ENCODE results near the gene UTY. TPM values are rescaled to one million over a fixed set of nuclear protein-coding genes. Genes with fewer than 3 reads are reported as not detected.
A peak's percentile ranks its signal among the peaks of the same experiment; 100 is the strongest.
"Not testable (repeated sequence)": the region's sequence is repeated elsewhere in the genome, so short reads cannot be mapped to it uniquely, and the experiment has no call there.

Gene UTY
- total RNA-seq, 2 donors from 2014 or later, result 26.1 TPM; not detected in 1

- H3K27me3 ChIP-seq (ENCODE audit: control insufficient read depth, insufficient read depth, low read length, poor library complexity, severe bottlenecking), result no peaks in the 10 kb centered on the region
- 92% methylated on average over 1 of the region's 1 CpG; no CpG with 5 or more reads in 1 of the 2 experiments for WGBS, 2 experiments (ENCODE audit: insufficient coverage in 1 of 2, insufficient read length in 1 of 2)
These were observed 188.6 kb downstream of the UTY start for GRCh38 chrY:13291199-13291598.

DNA sequence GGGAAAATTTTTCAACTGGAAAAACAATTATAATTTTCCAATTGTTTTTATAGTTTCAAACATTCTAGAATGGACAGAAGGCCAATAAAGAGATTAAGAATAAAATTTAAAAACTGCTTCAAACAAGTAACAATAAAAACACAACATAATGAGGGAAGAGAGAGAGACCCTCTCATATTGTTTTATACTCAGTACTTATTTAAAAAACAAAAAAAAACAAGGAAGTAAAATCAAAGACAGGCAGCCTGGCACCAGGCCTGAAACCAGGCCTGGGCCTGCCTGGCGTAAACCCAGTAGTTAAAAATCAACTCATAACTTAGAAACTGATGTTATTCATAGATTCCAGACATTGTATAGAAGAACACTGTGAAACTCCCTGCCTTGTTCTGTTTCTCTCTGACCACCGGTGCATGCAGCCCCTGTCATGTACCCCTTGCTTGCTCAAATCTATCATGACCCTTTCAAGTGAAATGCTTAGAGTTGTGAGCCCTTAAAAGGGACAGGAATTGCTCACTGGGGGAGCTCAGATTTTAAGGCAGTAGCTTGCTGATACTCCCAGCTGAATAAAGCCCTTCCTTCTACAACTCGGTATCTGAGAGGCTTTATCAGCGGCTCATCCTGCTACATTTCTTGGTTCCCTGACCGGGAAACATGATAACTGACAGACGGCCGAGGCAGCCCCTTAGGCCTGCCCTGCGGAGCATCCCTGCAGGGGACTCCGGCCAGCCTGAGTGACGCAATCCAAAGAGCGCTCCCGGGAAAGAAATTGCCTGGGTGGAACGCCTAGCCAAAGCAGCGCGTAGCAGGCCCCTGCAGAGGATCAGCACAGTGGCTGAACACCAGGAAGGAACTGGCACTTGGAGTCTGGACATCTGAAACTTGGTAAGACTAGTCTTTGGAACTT, 197.4 kb downstream of the UTY start:
- not testable (repeated sequence) for H3K4me3 Mint-ChIP-seq; H3K4me3 ChIP-seq (ENCODE audit: low read length); H3K27me3 Mint-ChIP-seq (ENCODE audit: insufficient read depth); H3K36me3 Mint-ChIP-seq (ENCODE audit: low read depth); H3K9me3 Mint-ChIP-seq; H3K27me3 ChIP-seq (ENCODE audit: control insufficient read depth, insufficient read depth, low read length, poor library complexity, severe bottlenecking); H3K9me3 ChIP-seq (ENCODE audit: control insufficient read depth, low read length); H3K27ac Mint-ChIP-seq; H3K4me1 ChIP-seq (ENCODE audit: control insufficient read depth, insufficient read depth, low read length); H3K9ac ChIP-seq (ENCODE audit: extremely low read depth, low read length, poor library complexity, severe bottlenecking); H3K4me1 Mint-ChIP-seq
- DNase-seq, result peak; percentile 11
- H3K36me3 ChIP-seq (ENCODE audit: control insufficient read depth, insufficient read depth, low read length), result peaks cover 28% of the 10 kb centered on the region
- peak overlapping the region; percentile 38 for H3K27ac ChIP-seq (ENCODE audit: low read depth, low read length)
- WGBS, 2 experiments (ENCODE audit: insufficient coverage in 1 of 2, insufficient read length in 1 of 2), result 74 to 93% methylated on average over 3 to 15 of the region's 15 CpGs

More at GRCh38 chrY:13291199-13291598, 188.6 kb downstream of the UTY start:
- peaks cover 72% of the 10 kb centered on the region for H3K36me3 ChIP-seq (ENCODE audit: control insufficient read depth, insufficient read depth, low read length)
- H3K9ac ChIP-seq (ENCODE audit: extremely low read depth, low read length, poor library complexity, severe bottlenecking), result no peak overlapping the region
- no peak overlapping the region for H3K4me3 ChIP-seq (ENCODE audit: low read length)
- no peaks in the 10 kb centered on the region for H3K27me3 Mint-ChIP-seq (ENCODE audit: insufficient read depth)
- TF ChIP-seq, protein P1, sequence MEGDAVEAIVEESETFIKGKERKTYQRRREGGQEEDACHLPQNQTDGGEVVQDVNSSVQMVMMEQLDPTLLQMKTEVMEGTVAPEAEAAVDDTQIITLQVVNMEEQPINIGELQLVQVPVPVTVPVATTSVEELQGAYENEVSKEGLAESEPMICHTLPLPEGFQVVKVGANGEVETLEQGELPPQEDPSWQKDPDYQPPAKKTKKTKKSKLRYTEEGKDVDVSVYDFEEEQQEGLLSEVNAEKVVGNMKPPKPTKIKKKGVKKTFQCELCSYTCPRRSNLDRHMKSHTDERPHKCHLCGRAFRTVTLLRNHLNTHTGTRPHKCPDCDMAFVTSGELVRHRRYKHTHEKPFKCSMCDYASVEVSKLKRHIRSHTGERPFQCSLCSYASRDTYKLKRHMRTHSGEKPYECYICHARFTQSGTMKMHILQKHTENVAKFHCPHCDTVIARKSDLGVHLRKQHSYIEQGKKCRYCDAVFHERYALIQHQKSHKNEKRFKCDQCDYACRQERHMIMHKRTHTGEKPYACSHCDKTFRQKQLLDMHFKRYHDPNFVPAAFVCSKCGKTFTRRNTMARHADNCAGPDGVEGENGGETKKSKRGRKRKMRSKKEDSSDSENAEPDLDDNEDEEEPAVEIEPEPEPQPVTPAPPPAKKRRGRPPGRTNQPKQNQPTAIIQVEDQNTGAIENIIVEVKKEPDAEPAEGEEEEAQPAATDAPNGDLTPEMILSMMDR (conservative IDR thresholded peaks at IDR 0.05), result no peak
- H3K4me1 ChIP-seq (ENCODE audit: control insufficient read depth, insufficient read depth, low read length), result peaks cover 7% of the 10 kb centered on the region
- H3K4me1 Mint-ChIP-seq, result no peaks in the 10 kb centered on the region
- H3K27ac ChIP-seq (ENCODE audit: low read depth, low read length), result no peak overlapping the region
- H3K36me3 Mint-ChIP-seq (ENCODE audit: low read depth), result no peaks in the 10 kb centered on the region
- peaks cover 41% of the 10 kb centered on the region for H3K9me3 ChIP-seq (ENCODE audit: control insufficient read depth, low read length)
- H3K9me3 Mint-ChIP-seq, result no peaks in the 10 kb centered on the region
- no peak overlapping the region for H3K27ac Mint-ChIP-seq
- no peak for DNase-seq
- no peak overlapping the region for H3K4me3 Mint-ChIP-seq

DNA sequence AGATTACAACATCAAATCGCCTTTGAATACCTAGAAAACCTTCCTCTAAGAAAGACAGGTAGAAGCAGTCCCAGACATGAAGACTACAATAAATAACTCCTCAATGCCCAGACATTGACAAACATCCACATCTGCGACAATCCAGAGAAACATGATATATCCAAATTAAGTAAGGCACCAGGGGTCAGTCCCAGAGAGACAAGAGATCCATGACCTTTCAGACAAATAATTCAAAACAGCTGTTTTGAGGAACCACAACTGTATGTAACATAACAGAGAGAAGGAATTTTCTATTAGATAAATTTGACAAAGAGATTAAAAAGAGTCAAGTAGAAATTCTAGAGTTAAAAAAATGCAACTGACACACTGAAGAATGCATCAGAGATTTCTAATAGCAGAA, 200.3 kb downstream of the UTY start:
- Mint-ChIP-seq H3K27ac (no peak overlapping the region), H3K4me3 (no peak overlapping the region), H3K27me3 (ENCODE audit: insufficient read depth) (no peaks in the 10 kb centered on the region), H3K36me3 (ENCODE audit: low read depth) (no peaks in the 10 kb centered on the region), H3K9me3 (no peaks in the 10 kb centered on the region), H3K4me1 (no peaks in the 10 kb centered on the region)
- WGBS, 2 experiments (ENCODE audit: insufficient coverage in 1 of 2, insufficient read length in 1 of 2), result 93% methylated on average over 2 of the region's 2 CpGs; no CpG with 5 or more reads in 1 of the 2 experiments
- Histone ChIP-seq H3K9ac (ENCODE audit: extremely low read depth, low read length, poor library complexity, severe bottlenecking) (no peak overlapping the region), H3K4me1 (ENCODE audit: control insufficient read depth, insufficient read depth, low read length) (no peaks in the 10 kb centered on the region), H3K27ac (ENCODE audit: low read depth, low read length) (no peak overlapping the region), H3K27me3 (ENCODE audit: control insufficient read depth, insufficient read depth, low read length, poor library complexity, severe bottlenecking) (no peaks in the 10 kb centered on the region), H3K36me3 (ENCODE audit: control insufficient read depth, insufficient read depth, low read length) (peaks cover 26% of the 10 kb centered on the region), H3K4me3 (ENCODE audit: low read length) (no peak overlapping the region), H3K9me3 (ENCODE audit: control insufficient read depth, low read length) (peaks cover 9% of the 10 kb centered on the region)
- TF ChIP-seq, protein P1 (conservative IDR thresholded peaks at IDR 0.05), result no peak
- DNase-seq, result no peak

Measured in endodermal cell (in vitro differentiated cells).